CD1c-positive myeloid dendritic cell (primary cell): ENCODE measurements around the gene ZNF445.
"Not testable (repeated sequence)": the region's sequence is repeated elsewhere in the genome, so short reads cannot be mapped to it uniquely, and the experiment has no call there.

Experiments used
- DNase-seq: peaks from one replicate; pipeline ENCODE4 v3.0.0-alpha.2; 2016; ENCODE audit errors: extremely low spot score

Gene ZNF445

DNA sequence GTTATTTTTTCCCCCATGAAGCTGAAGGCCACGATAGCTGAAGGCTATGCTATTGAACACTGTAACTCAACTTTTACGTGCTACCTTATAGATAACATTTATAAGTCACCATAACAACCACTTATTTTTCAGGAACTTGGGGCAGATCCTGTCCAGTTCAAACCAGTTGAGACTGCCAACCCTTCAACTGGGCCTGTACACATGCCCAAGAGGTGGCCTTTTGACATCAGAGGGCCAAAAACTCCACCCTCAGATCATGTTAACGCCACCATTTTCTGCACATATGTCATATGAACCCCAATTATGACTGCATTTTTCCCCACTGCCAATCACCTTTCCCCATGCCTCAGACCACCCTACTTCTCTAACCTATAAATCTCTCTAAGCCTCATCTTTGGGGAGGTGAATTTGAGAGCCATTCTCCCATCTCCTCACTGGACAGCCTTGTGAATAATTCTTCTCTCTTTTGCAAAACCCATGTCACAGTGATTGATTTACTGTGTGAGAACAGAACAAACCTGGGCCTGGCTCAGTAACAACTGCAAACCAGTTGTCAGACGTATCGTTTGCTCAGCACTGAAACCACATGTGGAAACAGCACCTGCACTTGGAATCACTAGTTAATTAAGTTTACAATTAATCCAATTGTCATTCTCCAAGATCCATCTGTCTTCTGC lies 42.5 kb downstream of the ZNF445 start:
- DNase-seq, result no peak

- DNase-seq, result no peak
Observed at GRCh38 chr3:44430466-44430865, 47.0 kb downstream of the ZNF445 start.

GRCh38 chr3:44429459-44429858 lies 48.0 kb downstream of the ZNF445 start:
- no peak for DNase-seq

DNA sequence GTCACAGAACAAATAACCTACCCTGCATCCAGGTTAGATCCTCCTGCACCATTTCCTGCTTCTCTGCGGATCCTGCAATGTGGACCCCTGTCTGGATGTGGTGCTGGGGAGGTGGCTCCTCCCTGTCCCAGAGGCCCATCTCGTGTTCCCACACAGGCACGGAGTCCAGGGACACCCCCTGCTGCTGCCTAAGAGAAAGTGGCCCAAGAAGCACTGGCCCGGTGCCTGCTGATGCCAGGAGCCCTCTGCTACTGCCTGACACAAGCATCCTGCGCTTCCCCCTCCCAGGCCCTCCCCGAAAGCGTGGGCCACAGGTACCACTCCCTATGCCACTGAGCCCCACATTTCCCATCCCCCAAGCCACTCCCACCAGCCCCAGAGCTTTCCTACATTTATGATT lies 48.6 kb downstream of the ZNF445 start:
- no peak for DNase-seq

- no peak for DNase-seq
Observed at GRCh38 chr3:44427683-44428082, 49.8 kb downstream of the ZNF445 start.

DNA sequence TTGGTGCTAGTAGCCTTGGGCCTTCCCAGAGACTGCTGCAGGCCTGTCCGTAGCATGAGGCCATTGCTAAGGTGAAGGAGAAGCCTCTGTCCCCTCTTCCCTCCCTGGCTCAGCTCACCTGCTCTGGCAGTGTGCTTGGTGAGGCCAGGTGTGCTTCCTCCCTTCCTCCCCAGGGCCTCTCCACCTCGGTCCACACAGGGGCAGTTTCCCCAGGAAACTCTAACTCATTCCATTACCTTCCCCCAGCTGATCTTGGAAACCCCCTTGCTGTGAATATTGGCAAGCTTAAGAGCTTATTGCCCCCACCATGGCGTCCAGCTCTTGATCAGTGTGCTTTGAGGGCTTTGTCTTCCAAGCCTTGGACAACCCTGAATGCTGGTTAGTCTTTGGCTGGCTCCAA lies 52.7 kb downstream of the ZNF445 start:
- no peak for DNase-seq

GRCh38 chr3:44421280-44421679 lies 56.2 kb downstream of the ZNF445 start:
- no peak for DNase-seq

- DNase-seq, result no peak
Observed at GRCh38 chr3:44420676-44421075, 56.8 kb downstream of the ZNF445 start.

- no peak for DNase-seq
Observed at GRCh38 chr3:44419923-44420650, 57.4 kb downstream of the ZNF445 start.

GRCh38 chr3:44419116-44419922 lies 58.2 kb downstream of the ZNF445 start:
- DNase-seq, result no peak

- no peak for DNase-seq
Observed at GRCh38 chr3:44418549-44418948, 58.9 kb downstream of the ZNF445 start.

DNA sequence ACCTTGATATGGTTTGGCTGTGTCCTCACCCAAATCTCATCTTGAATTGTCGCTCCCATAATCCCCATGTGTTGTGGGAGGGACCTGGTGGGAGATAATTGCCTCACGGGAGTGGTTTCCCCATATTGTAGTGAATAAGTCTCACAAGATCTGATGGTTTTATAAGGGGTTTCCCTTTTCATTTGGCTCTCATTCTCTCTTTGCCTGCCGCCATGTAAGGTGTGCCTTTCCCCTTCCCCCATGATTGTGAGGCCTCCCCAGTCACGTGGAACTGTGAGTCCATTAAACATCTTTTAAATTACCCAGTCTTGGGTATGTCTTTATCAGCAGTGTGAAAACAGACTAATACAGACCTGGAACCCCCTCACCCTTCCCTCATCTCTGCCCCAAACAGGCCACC lies 59.4 kb downstream of the ZNF445 start:
- DNase-seq, result not testable (repeated sequence)

- no peak for DNase-seq
Observed at GRCh38 chr3:44416031-44417030, 61.1 kb downstream of the ZNF445 start.

GRCh38 chr3:44415421-44415820 lies 62.0 kb downstream of the ZNF445 start:
- DNase-seq, result no peak

GRCh38 chr3:44414517-44415090 lies 62.9 kb downstream of the ZNF445 start:
- no peak for DNase-seq

- DNase-seq, result no peak
Observed at GRCh38 chr3:44412365-44412764, 65.1 kb downstream of the ZNF445 start.

- no peak for DNase-seq
Observed at GRCh38 chr3:44411031-44411645, 66.3 kb downstream of the ZNF445 start.

- DNase-seq, result no peak
Observed at GRCh38 chr3:44409640-44410410, 67.6 kb downstream of the ZNF445 start.

GRCh38 chr3:44402548-44402947 lies 74.9 kb downstream of the ZNF445 start:
- DNase-seq, result no peak

DNA sequence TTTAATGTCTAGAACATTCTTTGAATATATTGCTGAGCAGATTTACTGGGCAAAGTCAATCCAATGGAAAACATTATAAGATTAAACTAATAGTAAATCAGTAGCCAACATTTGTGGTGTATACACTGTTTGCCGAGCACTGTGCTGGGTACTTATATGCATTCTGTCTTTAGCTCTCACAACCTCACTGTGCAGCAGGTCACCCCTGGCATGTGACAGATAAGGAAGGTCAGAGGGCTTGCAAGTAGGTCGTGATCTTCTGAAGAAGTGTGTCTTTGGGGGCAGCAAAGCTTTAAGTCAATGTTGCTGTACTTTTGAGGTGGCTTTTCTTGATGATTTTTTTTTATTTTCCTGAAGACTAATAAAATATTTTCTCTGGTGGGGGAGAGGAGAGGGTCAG lies 76.7 kb downstream of the ZNF445 start:
- DNase-seq, result no peak
